ENCODE data around the gene TGFA. TPM values are rescaled to one million over a fixed set of nuclear protein-coding genes. Genes with fewer than 3 reads are reported as not detected.
"Not testable (repeated sequence)": the region's sequence is repeated elsewhere in the genome, so short reads cannot be mapped to it uniquely, and the experiment has no call there.

Gene TGFA
- total RNA-seq, 2 experiments from 2014 or later, result not detected

GRCh38 chr2:70469435-70469834, 84.2 kb downstream of the TGFA start:
- no peak overlapping the region for H3K27ac Mint-ChIP-seq
- H3K9me3 Mint-ChIP-seq (ENCODE audit: low read depth), result no peaks in the 10 kb centered on the region
- DNase-seq (no peak), ATAC-seq (no peak)
- no peak overlapping the region for H3K4me3 Mint-ChIP-seq
- CTCF ChIA-PET, result no interaction called here
- H3K36me3 Mint-ChIP-seq, result no peaks in the 10 kb centered on the region
- peaks cover 16% of the 10 kb centered on the region for H3K27me3 Mint-ChIP-seq
- H3K4me1 Mint-ChIP-seq, result no peaks in the 10 kb centered on the region

- peak; percentile 37 for DNase-seq
- H3K27me3 Mint-ChIP-seq, result peaks cover 10% of the 10 kb centered on the region
- H3K4me3 Mint-ChIP-seq, result no peak overlapping the region
- no peaks in the 10 kb centered on the region for H3K36me3 Mint-ChIP-seq
- CTCF ChIA-PET, result no interaction called here
- no peaks in the 10 kb centered on the region for H3K4me1 Mint-ChIP-seq
- no peak overlapping the region for H3K27ac Mint-ChIP-seq
- ATAC-seq, result no peak
- H3K9me3 Mint-ChIP-seq (ENCODE audit: low read depth), result no peaks in the 10 kb centered on the region
Measured at GRCh38 chr2:70468878-70469277, 84.7 kb downstream of the TGFA start.

DNA sequence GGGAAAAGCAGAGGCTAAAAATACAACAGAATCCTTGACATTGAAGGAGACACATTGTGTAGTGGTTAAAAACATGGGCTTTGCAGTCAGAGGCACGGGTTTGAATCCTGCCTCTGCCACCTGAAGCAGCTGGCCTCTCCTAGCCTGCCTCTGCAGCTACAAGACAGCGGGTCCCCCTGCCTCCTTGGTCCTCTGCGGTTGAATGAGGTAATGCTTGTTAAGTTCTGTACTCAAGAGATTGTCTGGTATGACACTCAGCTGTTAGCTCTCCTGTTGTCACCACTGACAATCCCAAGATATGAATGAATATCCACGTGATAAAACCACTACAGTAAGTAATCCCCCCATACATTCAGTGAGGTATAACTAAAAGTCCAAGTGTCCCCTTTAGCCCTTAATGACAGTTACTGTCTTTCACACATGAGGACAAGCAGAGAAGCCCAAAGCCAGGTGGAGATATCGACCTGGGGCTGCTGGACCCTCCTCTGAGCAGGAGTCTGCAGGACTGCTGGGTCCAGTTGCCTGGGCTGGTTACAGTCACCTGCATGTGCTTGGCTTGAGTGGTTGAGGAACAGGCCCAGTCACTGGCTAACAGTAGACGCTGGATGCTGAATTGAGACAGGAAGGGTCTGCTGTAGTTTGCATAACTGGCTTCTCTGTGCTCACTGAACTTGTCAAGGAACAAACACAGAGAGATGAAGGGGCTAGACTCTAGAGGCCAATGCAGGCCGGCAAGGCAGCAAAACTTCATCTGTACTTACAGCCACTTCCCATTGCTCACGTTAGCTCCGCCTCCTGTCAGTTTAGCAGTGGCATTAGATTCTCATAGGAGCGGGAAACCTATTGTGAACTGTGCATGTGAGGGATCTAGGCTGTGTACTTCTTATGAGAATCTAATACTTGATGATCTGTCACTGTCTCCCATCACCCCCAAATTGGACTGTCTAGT, 85.5 kb downstream of the TGFA start:
- DNase-seq (no peak), ATAC-seq (no peak)
- Mint-ChIP-seq H3K27me3 (peaks cover 7% of the 10 kb centered on the region), H3K36me3 (no peaks in the 10 kb centered on the region), H3K4me1 (no peaks in the 10 kb centered on the region), H3K27ac (no peak overlapping the region), H3K4me3 (no peak overlapping the region), H3K9me3 (ENCODE audit: low read depth) (no peaks in the 10 kb centered on the region)
- CTCF ChIA-PET, result no interaction called here

DNA sequence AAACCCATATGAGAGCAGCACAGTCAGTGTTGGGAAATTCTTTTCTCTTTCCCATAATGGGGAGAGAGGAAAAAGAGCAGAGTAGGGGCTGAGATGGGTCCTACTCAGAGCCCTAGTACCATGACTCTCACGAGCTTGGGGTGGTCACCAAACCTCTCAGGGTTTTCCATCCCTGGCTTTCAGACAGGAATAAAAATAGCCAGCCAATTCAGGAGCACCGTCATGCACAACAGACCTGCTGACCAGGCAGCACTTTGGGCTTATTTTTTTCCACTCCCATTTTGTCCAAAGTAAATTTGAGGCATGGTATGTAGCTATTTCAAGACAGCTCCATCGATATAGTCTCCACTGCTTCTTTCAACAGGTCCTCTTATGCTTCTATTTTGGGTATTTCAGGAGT, 86.4 kb downstream of the TGFA start:
- no peaks in the 10 kb centered on the region for H3K4me1 Mint-ChIP-seq
- H3K36me3 Mint-ChIP-seq, result no peaks in the 10 kb centered on the region
- no peak overlapping the region for H3K27ac Mint-ChIP-seq
- H3K9me3 Mint-ChIP-seq (ENCODE audit: low read depth), result no peaks in the 10 kb centered on the region
- ATAC-seq (no peak), DNase-seq (no peak)
- CTCF ChIA-PET, result no interaction called here
- H3K27me3 Mint-ChIP-seq, result peaks cover 7% of the 10 kb centered on the region
- no peak overlapping the region for H3K4me3 Mint-ChIP-seq

- H3K4me3 Mint-ChIP-seq; DNase-seq; H3K36me3 Mint-ChIP-seq; H3K4me1 Mint-ChIP-seq; H3K27ac Mint-ChIP-seq; H3K9me3 Mint-ChIP-seq (ENCODE audit: low read depth); ATAC-seq; H3K27me3 Mint-ChIP-seq; CTCF ChIA-PET: not testable (repeated sequence)
Measured at GRCh38 chr2:70466647-70467046, 87.0 kb downstream of the TGFA start.

DNA sequence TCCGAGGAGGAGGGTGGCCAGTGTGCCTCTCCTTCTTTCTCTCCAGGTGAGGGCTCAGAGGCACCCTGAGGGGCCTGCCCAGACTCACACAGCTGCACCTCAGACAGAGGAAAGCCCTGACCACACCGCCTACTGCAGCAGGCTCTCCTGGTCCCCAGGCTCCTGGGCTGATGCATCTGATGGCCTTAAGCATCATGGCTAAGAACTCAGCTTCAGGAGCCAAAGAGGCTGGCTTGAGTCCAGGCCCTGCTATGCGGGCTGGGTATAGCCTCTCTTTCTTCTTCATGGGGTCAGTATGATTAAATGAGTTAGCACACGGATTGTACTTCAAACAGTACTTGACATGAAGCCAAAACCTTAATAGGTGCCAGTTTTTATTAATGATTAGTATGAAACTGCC, 89.6 kb downstream of the TGFA start:
- H3K9me3 Mint-ChIP-seq (ENCODE audit: low read depth), result no peaks in the 10 kb centered on the region
- ATAC-seq, result no peak
- H3K4me3 Mint-ChIP-seq, result no peak overlapping the region

GRCh38 chr2:70463581-70463980, 90.0 kb downstream of the TGFA start:
- Mint-ChIP-seq H3K9me3 (ENCODE audit: low read depth) (no peaks in the 10 kb centered on the region), H3K4me1 (no peaks in the 10 kb centered on the region)
- no peak for DNase-seq

More for the DNA sequence above, 89.6 kb downstream of the TGFA start:
- DNase-seq, result no peak
- no peaks in the 10 kb centered on the region for H3K4me1 Mint-ChIP-seq
- CTCF ChIA-PET, result no interaction called here
- H3K27ac Mint-ChIP-seq, result no peak overlapping the region
- H3K36me3 Mint-ChIP-seq, result no peaks in the 10 kb centered on the region
- peaks cover 12% of the 10 kb centered on the region for H3K27me3 Mint-ChIP-seq

GRCh38 chr2:70461981-70462876, 91.4 kb downstream of the TGFA start:
- no peaks in the 10 kb centered on the region for H3K36me3 Mint-ChIP-seq
- H3K9me3 Mint-ChIP-seq (ENCODE audit: low read depth), result no peaks in the 10 kb centered on the region
- CTCF ChIA-PET, result no interaction called here
- H3K4me3 Mint-ChIP-seq, result no peak overlapping the region
- H3K27ac Mint-ChIP-seq, result no peak overlapping the region
- ATAC-seq (no peak), DNase-seq (no peak)
- H3K4me1 Mint-ChIP-seq, result peaks cover under 1% of the 10 kb centered on the region
- peaks cover 20% of the 10 kb centered on the region for H3K27me3 Mint-ChIP-seq

More at GRCh38 chr2:70463581-70463980, 90.0 kb downstream of the TGFA start:
- Mint-ChIP-seq H3K27ac (no peak overlapping the region), H3K36me3 (no peaks in the 10 kb centered on the region), H3K27me3 (peaks cover 16% of the 10 kb centered on the region), H3K4me3 (no peak overlapping the region)
- CTCF ChIA-PET, result no interaction called here
- ATAC-seq, result no peak

DNA sequence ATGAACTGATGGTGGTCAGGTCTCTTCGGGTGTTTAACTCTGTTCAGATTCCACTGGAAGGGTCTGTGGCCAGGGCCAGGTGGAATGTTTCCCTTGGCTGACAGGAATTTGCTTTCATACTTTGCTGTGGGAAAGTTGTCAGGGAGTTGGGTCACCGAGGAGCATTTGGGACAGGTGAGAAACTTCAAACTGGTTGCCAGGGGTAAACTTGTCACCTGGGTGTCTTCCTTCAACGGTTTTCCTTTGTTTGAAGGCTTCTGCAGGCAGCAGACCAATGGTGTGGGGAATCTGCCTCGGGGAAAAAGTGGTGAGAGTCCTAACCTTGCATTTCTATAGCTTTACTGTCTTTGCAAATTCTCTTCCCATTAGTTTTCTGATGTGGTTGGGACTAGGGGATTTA, 92.2 kb downstream of the TGFA start:
- Mint-ChIP-seq H3K27me3 (peaks cover 19% of the 10 kb centered on the region), H3K4me1 (peaks cover 9% of the 10 kb centered on the region), H3K4me3 (no peak overlapping the region), H3K9me3 (ENCODE audit: low read depth) (no peaks in the 10 kb centered on the region), H3K27ac (no peak overlapping the region), H3K36me3 (no peaks in the 10 kb centered on the region)
- CTCF ChIA-PET, result no interaction called here
- ATAC-seq (no peak), DNase-seq (no peak)

- DNase-seq (no peak), ATAC-seq (no peak)
- Mint-ChIP-seq H3K27me3 (peaks cover 19% of the 10 kb centered on the region), H3K4me3 (no peak overlapping the region), H3K4me1 (peaks cover 13% of the 10 kb centered on the region), H3K36me3 (no peaks in the 10 kb centered on the region), H3K27ac (no peak overlapping the region), H3K9me3 (ENCODE audit: low read depth) (no peaks in the 10 kb centered on the region)
- CTCF ChIA-PET, result no interaction called here
Measured at GRCh38 chr2:70460333-70460732, 93.3 kb downstream of the TGFA start.

GRCh38 chr2:70458661-70459060, 95.0 kb downstream of the TGFA start:
- DNase-seq, result no peak
- H3K9me3 Mint-ChIP-seq (ENCODE audit: low read depth), result no peaks in the 10 kb centered on the region
- no peaks in the 10 kb centered on the region for H3K36me3 Mint-ChIP-seq
- CTCF ChIA-PET, result no interaction called here
- H3K4me1 Mint-ChIP-seq, result peaks cover 13% of the 10 kb centered on the region
- H3K27me3 Mint-ChIP-seq, result peaks cover 19% of the 10 kb centered on the region
- no peak for ATAC-seq
- H3K4me3 Mint-ChIP-seq, result no peak overlapping the region
- no peak overlapping the region for H3K27ac Mint-ChIP-seq

GRCh38 chr2:70456585-70457495, 96.8 kb downstream of the TGFA start:
- H3K36me3 Mint-ChIP-seq, result no peaks in the 10 kb centered on the region
- DNase-seq (peak; percentile 35), ATAC-seq (no peak)
- CTCF ChIA-PET, result no interaction called here
- H3K27ac Mint-ChIP-seq, result no peak overlapping the region
- no peaks in the 10 kb centered on the region for H3K9me3 Mint-ChIP-seq (ENCODE audit: low read depth)
- no peak overlapping the region for H3K4me3 Mint-ChIP-seq
- peaks cover 13% of the 10 kb centered on the region for H3K4me1 Mint-ChIP-seq
- H3K27me3 Mint-ChIP-seq, result peaks cover 24% of the 10 kb centered on the region

DNA sequence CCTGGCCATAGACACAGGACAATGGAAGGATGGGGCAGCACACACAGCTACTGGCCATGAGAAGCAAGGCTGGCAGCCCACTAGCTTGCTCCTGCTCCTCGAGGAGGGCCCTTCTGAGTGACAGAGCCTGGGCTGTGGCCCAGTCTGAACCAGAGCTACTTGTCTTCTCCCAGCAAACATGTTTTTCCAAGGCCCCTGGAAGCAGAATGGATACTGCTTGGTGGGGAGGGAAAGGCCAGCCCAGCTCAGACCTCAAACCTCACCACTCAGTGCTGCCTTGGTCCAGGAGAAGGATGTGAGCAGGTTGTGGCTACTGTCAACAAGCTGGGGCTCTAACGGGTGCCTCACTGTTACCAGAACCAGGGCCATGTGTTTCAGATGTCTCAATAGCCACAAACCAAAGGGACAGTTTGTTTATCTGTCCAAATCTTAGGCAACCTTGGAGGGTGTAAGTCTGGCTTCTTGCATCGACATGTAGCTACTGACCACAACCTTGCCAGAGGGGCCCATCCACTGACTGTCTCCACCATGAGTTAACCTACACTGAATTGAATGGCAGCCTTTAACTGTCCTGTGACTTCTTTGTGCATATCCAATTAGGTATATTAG, 98.6 kb downstream of the TGFA start:
- Mint-ChIP-seq H3K27me3 (peaks cover 25% of the 10 kb centered on the region), H3K36me3 (no peaks in the 10 kb centered on the region), H3K9me3 (ENCODE audit: low read depth) (no peaks in the 10 kb centered on the region), H3K4me1 (peaks cover 13% of the 10 kb centered on the region), H3K27ac (no peak overlapping the region), H3K4me3 (no peak overlapping the region)
- CTCF ChIA-PET, result interaction anchor here (0.6 kb wide), 1 partner anchor 1078 kb away, joined by 5 read pairs; no protein-coding TSS in a partner anchor
- ATAC-seq, result no peak
- no peak for DNase-seq
